ENCODE data around the gene OLIG1. TPM values are rescaled to one million over a fixed set of nuclear protein-coding genes. Genes with fewer than 3 reads are reported as not detected.

Gene OLIG1
- total RNA-seq, 2 experiments from 2014 or later, result 0.61 TPM; not detected in 1

GRCh38 chr21:33096426-33096825 lies 26.5 kb downstream of the OLIG1 start:
- TF ChIP-seq, protein P1, sequence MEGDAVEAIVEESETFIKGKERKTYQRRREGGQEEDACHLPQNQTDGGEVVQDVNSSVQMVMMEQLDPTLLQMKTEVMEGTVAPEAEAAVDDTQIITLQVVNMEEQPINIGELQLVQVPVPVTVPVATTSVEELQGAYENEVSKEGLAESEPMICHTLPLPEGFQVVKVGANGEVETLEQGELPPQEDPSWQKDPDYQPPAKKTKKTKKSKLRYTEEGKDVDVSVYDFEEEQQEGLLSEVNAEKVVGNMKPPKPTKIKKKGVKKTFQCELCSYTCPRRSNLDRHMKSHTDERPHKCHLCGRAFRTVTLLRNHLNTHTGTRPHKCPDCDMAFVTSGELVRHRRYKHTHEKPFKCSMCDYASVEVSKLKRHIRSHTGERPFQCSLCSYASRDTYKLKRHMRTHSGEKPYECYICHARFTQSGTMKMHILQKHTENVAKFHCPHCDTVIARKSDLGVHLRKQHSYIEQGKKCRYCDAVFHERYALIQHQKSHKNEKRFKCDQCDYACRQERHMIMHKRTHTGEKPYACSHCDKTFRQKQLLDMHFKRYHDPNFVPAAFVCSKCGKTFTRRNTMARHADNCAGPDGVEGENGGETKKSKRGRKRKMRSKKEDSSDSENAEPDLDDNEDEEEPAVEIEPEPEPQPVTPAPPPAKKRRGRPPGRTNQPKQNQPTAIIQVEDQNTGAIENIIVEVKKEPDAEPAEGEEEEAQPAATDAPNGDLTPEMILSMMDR (IDR thresholded peaks at IDR 0.05), result no peak
- Mint-ChIP-seq H3K4me3 (no peak overlapping the region), H3K27ac (no peak overlapping the region), H3K4me1 (ENCODE audit: low read depth) (no peaks in the 10 kb centered on the region), H3K36me3 (ENCODE audit: low read depth) (no peaks in the 10 kb centered on the region), H3K9me3 (no peaks in the 10 kb centered on the region), H3K27me3 (no peaks in the 10 kb centered on the region)
- ChIA-PET CTCF (interaction anchor here (0.9 to 1.7 kb wide), 5 partner anchors 9 to 101 kb away, joined by 3 to 4 read pairs (median 3); no protein-coding TSS in a partner anchor), POLR2A (interaction anchor here (0.6 kb wide), 1 partner anchor 136 kb away, joined by 3 read pairs; no protein-coding TSS in a partner anchor)
- DNase-seq, result no peak
- intact Hi-C loops (cut with micrococcal nuclease), result no loop called here
- no peak for ATAC-seq

DNA sequence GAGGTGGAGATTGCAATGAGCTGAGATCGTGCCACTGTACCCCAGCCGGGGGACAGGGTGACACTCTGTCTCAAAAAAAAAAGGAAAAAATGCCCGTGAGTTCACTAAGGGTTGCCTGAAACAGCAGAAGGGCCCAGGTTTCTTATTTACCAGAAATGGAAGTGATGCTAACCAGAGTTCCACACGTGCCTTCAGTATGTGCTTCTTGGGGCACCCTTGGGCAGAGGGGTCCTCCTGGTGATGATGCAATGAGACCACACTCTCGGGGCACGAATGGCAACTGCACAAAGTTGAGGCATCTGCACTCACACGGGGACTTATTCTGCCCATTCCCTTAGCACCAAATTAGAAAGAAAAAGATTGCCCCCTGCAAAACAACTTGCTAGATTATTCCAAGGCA lies 29.2 kb downstream of the OLIG1 start:
- ChIA-PET POLR2A (no interaction called here), CTCF (interaction anchor here (0.9 to 1.0 kb wide), 2 partner anchors 11 to 159 kb away, joined by 3 read pairs; no protein-coding TSS in a partner anchor)
- Mint-ChIP-seq H3K9me3 (no peaks in the 10 kb centered on the region), H3K27ac (no peak overlapping the region), H3K4me3 (no peak overlapping the region), H3K36me3 (ENCODE audit: low read depth) (no peaks in the 10 kb centered on the region), H3K27me3 (no peaks in the 10 kb centered on the region), H3K4me1 (ENCODE audit: low read depth) (no peaks in the 10 kb centered on the region)
- ATAC-seq (no peak), DNase-seq (no peak)
- intact Hi-C loops (cut with micrococcal nuclease), result no loop called here
- TF ChIP-seq, protein P1 (IDR thresholded peaks at IDR 0.05), result no peak

DNA sequence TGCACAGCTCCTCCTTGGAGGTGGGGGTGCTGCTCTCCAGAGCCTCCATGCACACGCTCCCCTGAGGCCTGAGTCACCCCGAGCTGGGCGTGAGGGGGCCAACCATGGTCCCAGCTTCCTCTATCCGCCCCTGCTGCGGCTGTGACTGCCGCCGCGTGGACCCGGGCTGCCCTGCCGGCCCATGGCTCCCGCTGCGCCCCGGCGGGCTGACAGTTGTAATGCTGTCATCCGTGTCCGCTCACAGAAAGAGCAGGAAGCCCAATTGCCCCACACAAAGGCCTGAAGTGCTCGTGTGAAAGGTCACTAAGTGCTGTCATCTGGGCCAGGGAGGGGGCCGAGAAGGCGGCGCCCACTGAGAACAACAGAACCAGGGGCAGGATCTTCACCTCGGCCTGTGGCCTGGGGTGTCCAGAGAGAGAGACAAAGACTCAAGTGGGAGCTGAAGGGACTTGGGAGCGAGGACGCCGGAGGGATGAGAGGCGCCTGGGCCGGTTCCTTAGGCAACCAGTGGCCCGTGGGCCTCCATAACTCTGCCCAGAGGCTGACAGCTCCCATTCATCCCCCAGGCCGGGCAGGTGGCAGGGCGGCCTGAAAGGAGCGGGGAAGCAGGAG lies 31.5 kb downstream of the OLIG1 start:
- CTCF ChIA-PET, result interaction anchor here (1.6 kb wide), 1 partner anchor 26 kb away, joined by 5 read pairs; no protein-coding TSS in a partner anchor
- POLR2A ChIA-PET, result no interaction called here
- no peaks in the 10 kb centered on the region for H3K4me1 Mint-ChIP-seq (ENCODE audit: low read depth)
- H3K27me3 Mint-ChIP-seq, result no peaks in the 10 kb centered on the region
- intact Hi-C loops (cut with micrococcal nuclease), result loop anchor here (10.0 kb wide), 1 partner anchor 63 kb away; no protein-coding TSS in a partner anchor
- DNase-seq (no peak), ATAC-seq (no peak)
- H3K9me3 Mint-ChIP-seq, result no peaks in the 10 kb centered on the region
- no peaks in the 10 kb centered on the region for H3K36me3 Mint-ChIP-seq (ENCODE audit: low read depth)
- TF ChIP-seq, protein P1 (IDR thresholded peaks at IDR 0.05), result no peak
- H3K4me3 Mint-ChIP-seq, result no peak overlapping the region
- no peak overlapping the region for H3K27ac Mint-ChIP-seq

DNA sequence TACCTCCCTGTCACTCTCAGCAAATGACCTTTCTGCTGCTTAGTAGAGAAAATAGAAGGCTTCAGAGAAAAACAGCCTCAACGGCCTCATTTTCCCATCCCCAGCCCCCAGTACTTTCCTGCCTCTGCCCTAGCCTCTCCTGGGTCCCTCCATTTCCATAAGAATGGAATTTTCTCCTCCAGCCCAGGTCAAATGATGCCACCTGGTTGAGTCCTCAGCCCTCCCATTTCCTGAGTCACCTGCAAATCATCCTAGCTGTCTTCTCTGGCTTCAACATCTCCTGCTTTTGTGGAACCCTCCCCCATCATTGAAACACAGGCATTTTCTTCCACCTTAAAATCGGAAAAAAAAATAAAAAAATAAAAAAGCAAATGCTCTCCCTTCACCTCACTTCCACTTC lies 35.1 kb downstream of the OLIG1 start:
- CTCF ChIA-PET, result interaction anchor here (0.7 kb wide), 1 partner anchor 9 kb away, joined by 3 read pairs; no protein-coding TSS in a partner anchor
- H3K9me3 Mint-ChIP-seq, result no peaks in the 10 kb centered on the region
- H3K27ac Mint-ChIP-seq, result no peak overlapping the region
- H3K4me1 Mint-ChIP-seq (ENCODE audit: low read depth), result peaks cover 2% of the 10 kb centered on the region
- no peak overlapping the region for H3K4me3 Mint-ChIP-seq
- peaks cover 16% of the 10 kb centered on the region for H3K27me3 Mint-ChIP-seq
- ATAC-seq (no peak), DNase-seq (no peak)
- TF ChIP-seq, protein P1 (IDR thresholded peaks at IDR 0.05), result no peak
- H3K36me3 Mint-ChIP-seq (ENCODE audit: low read depth), result no peaks in the 10 kb centered on the region
- POLR2A ChIA-PET, result interaction anchor here (0.6 kb wide), 1 partner anchor 15 kb away, joined by 3 read pairs; no protein-coding TSS in a partner anchor
- intact Hi-C loops (cut with micrococcal nuclease), result loop anchor here (10.0 kb wide), 1 partner anchor 60 kb away; no protein-coding TSS in a partner anchor

- no peak overlapping the region for H3K4me3 Mint-ChIP-seq
- ChIA-PET POLR2A (no interaction called here), CTCF (no interaction called here)
- TF ChIP-seq, protein P1 (IDR thresholded peaks at IDR 0.05), result no peak
- peaks cover 28% of the 10 kb centered on the region for H3K27me3 Mint-ChIP-seq
- ATAC-seq (no peak), DNase-seq (no peak)
- no peaks in the 10 kb centered on the region for H3K9me3 Mint-ChIP-seq
- intact Hi-C loops (cut with micrococcal nuclease), result loop anchor here (10.0 kb wide), 1 partner anchor 57 kb away; no protein-coding TSS in a partner anchor
- H3K27ac Mint-ChIP-seq, result no peak overlapping the region
- no peaks in the 10 kb centered on the region for H3K36me3 Mint-ChIP-seq (ENCODE audit: low read depth)
- H3K4me1 Mint-ChIP-seq (ENCODE audit: low read depth), result peaks cover 3% of the 10 kb centered on the region
These were observed 38.3 kb downstream of the OLIG1 start for GRCh38 chr21:33108228-33108627.
